ENCODE results near the gene KLHDC2.
"Not testable (repeated sequence)": the region's sequence is repeated elsewhere in the genome, so short reads cannot be mapped to it uniquely, and the experiment has no call there.

Gene KLHDC2, protein sequence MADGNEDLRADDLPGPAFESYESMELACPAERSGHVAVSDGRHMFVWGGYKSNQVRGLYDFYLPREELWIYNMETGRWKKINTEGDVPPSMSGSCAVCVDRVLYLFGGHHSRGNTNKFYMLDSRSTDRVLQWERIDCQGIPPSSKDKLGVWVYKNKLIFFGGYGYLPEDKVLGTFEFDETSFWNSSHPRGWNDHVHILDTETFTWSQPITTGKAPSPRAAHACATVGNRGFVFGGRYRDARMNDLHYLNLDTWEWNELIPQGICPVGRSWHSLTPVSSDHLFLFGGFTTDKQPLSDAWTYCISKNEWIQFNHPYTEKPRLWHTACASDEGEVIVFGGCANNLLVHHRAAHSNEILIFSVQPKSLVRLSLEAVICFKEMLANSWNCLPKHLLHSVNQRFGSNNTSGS

DNA sequence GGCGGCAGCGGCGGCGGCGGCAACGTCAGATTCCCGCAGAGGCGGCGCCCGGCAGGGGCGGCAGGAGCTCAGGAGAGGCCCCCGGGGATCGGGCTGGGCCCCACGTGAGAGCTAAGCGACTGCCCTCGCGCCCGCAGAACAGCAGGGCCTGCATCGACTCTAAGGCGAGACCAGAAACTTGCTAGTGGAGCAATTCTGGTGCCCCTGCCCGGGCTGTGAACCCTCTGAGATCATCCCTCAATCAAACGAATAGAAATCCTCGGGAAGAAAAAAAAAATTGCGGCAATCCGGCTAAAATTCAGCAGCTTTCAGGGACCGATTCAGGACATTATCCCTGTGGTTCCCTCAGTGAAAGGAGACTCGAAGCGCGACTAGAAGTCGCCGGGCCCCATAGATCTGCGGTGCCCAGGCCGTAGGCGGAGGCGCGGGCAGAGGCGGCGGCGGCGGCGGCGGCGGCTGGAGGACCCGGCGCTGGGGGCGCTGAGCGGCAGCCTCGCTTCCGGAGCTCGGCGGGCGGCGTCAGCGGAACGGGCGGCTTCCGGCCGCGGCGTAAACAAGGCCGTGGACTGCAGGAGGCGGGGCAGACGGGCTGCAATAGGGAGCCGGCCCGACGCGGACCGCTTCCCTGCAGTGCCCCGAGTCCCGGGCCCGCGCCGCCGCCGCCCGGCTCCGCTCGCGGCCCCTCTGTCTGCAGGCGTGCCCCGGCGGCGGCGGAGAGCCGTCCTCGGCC is at the start of gene KLHDC2:
Gene KLHDC2 (plus strand): TSS at position 583 of the 730 bp plus-strand sequence. CDS start 316 bp downstream, outside the sequence.
- Histone ChIP-seq H3F3A (ENCODE audit: insufficient read depth, low read length) (no peaks in the 10 kb centered on the region), H2AFZ (ENCODE audit: low read length) (peak within 1 kb of the TSS; percentile 92), H3K9ac (ENCODE audit: low read length) (peak within 1 kb of the TSS; percentile 98), H3K9me2 (ENCODE audit: low read depth, low read length) (no peaks in the 10 kb centered on the region), H3K4me1 (ENCODE audit: insufficient read depth, low read length, severe bottlenecking) (peaks cover 36% of the 10 kb centered on the region), H3K4me3 (ENCODE audit: low read depth, low read length, poor library complexity, severe bottlenecking) (peak within 1 kb of the TSS; percentile 92), H3K27ac (ENCODE audit: low read depth, low read length, poor library complexity, severe bottlenecking) (peak within 1 kb of the TSS; percentile 87), H3K79me2 (ENCODE audit: insufficient read depth, low read length) (peaks cover 16% of the 10 kb centered on the region; the same call in 1 of the 2 replicates), H3K36me3 (ENCODE audit: insufficient read depth, low read length) (peaks cover 8% of the 10 kb centered on the region; the same call in 1 of the 2 replicates), H4K20me1 (ENCODE audit: insufficient read depth, low read length) (no peaks in the 10 kb centered on the region), H3K4me2 (ENCODE audit: low read length) (peak within 1 kb of the TSS; percentile 96), H3K9me3 (ENCODE audit: low read length) (no peaks in the 10 kb centered on the region), H3K27me3 (ENCODE audit: insufficient read depth, low read length) (no peaks in the 10 kb centered on the region)
- no peak for TF ChIP-seq EZH2 (IDR thresholded peaks at IDR 0.05; ENCODE audit: borderline replicate concordance, low read length)
- TF ChIP-seq, protein P1, sequence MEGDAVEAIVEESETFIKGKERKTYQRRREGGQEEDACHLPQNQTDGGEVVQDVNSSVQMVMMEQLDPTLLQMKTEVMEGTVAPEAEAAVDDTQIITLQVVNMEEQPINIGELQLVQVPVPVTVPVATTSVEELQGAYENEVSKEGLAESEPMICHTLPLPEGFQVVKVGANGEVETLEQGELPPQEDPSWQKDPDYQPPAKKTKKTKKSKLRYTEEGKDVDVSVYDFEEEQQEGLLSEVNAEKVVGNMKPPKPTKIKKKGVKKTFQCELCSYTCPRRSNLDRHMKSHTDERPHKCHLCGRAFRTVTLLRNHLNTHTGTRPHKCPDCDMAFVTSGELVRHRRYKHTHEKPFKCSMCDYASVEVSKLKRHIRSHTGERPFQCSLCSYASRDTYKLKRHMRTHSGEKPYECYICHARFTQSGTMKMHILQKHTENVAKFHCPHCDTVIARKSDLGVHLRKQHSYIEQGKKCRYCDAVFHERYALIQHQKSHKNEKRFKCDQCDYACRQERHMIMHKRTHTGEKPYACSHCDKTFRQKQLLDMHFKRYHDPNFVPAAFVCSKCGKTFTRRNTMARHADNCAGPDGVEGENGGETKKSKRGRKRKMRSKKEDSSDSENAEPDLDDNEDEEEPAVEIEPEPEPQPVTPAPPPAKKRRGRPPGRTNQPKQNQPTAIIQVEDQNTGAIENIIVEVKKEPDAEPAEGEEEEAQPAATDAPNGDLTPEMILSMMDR (IDR thresholded peaks at IDR 0.05; ENCODE audit: low read length), result peak; percentile 31

DNA sequence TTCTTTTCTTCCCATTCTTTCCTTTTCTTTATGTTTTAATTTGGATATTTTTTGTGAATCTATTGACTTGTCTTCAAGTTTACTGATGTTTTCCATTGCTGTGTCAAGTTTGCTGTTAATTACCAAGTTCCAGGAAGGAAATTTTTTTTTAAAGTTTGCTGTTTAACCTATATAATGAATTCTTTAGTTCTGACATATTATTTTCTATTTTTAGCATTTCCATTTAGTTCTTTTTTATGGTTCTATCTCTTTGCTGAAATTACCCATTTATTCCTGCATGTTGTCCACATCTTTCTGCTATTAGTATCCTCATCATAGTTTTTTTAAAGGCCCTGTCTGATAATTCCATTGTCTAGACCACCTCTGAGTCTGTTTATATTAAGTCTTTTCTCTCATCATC is 47.2 kb upstream of the KLHDC2 start:
- no peak overlapping the region for H3K4me2 ChIP-seq (ENCODE audit: low read length)
- H3K79me2 ChIP-seq (ENCODE audit: insufficient read depth, low read length), result no peaks in the 10 kb centered on the region
- no peak overlapping the region for H2AFZ ChIP-seq (ENCODE audit: low read length)
- no peak overlapping the region for H3K27ac ChIP-seq (ENCODE audit: low read depth, low read length, poor library complexity, severe bottlenecking)
- H3K36me3 ChIP-seq (ENCODE audit: insufficient read depth, low read length), result no peaks in the 10 kb centered on the region
- no peaks in the 10 kb centered on the region for H3K9me2 ChIP-seq (ENCODE audit: low read depth, low read length)
- H3K4me1 ChIP-seq (ENCODE audit: insufficient read depth, low read length, severe bottlenecking), result no peaks in the 10 kb centered on the region
- H3K4me3 ChIP-seq (ENCODE audit: low read depth, low read length, poor library complexity, severe bottlenecking), result no peak overlapping the region
- TF ChIP-seq EZH2 (IDR thresholded peaks at IDR 0.05; ENCODE audit: borderline replicate concordance, low read length), result no peak
- TF ChIP-seq, protein P1 (IDR thresholded peaks at IDR 0.05; ENCODE audit: low read length), result no peak
- H3K9ac ChIP-seq (ENCODE audit: low read length), result no peak overlapping the region
- H4K20me1 ChIP-seq (ENCODE audit: insufficient read depth, low read length), result no peaks in the 10 kb centered on the region
- H3F3A ChIP-seq (ENCODE audit: insufficient read depth, low read length), result 0 out of 2 replicates have a peak, but pooled peaks cover 3% of the 10 kb centered on the region
- peaks cover 5% of the 10 kb centered on the region; the same call in 1 of the 2 replicates for H3K9me3 ChIP-seq (ENCODE audit: low read length)
- H3K27me3 ChIP-seq (ENCODE audit: insufficient read depth, low read length), result no peaks in the 10 kb centered on the region

GRCh38 chr14:49721733-49722435 is 46.1 kb upstream of the KLHDC2 start:
- H3K4me1 ChIP-seq (ENCODE audit: insufficient read depth, low read length, severe bottlenecking); H3F3A ChIP-seq (ENCODE audit: insufficient read depth, low read length); H3K36me3 ChIP-seq (ENCODE audit: insufficient read depth, low read length); H3K27ac ChIP-seq (ENCODE audit: low read depth, low read length, poor library complexity, severe bottlenecking); H2AFZ ChIP-seq (ENCODE audit: low read length); H3K9ac ChIP-seq (ENCODE audit: low read length); H3K79me2 ChIP-seq (ENCODE audit: insufficient read depth, low read length); H3K27me3 ChIP-seq (ENCODE audit: insufficient read depth, low read length); H3K9me2 ChIP-seq (ENCODE audit: low read depth, low read length); H3K4me3 ChIP-seq (ENCODE audit: low read depth, low read length, poor library complexity, severe bottlenecking); H4K20me1 ChIP-seq (ENCODE audit: insufficient read depth, low read length); H3K9me3 ChIP-seq (ENCODE audit: low read length); H3K4me2 ChIP-seq (ENCODE audit: low read length): not testable (repeated sequence)
